Neural cell (in vitro differentiated cells): ENCODE measurements around the gene SLC6A6. TPM values are rescaled to one million over a fixed set of nuclear protein-coding genes. Genes with fewer than 3 reads are reported as not detected.

Experiments used
- H2AFZ ChIP-seq: fragments of 200-600, 300-800 bp; sonication (generic), shearing (Covaris generic); 2 replicates; pipeline ENCODE4 v1.6.0; 2014; ENCODE audit warnings: low read depth, mild to moderate bottlenecking, antibody characterized with exemption, low read length, moderate library complexity
- H3F3A ChIP-seq: fragments of 200-600 bp; shearing (Covaris generic); 2 replicates; pipeline ENCODE4 v1.6.1; 2016; ENCODE audit warnings: mild to moderate bottlenecking, moderate library complexity, mixed read lengths, antibody characterized with exemption, low read length; ENCODE audit not compliant: insufficient read depth, poor library complexity, severe bottlenecking
- H3K27ac ChIP-seq: fragments of 200-600, 300-800 bp; sonication (generic), shearing (Covaris generic); 2 replicates; pipeline ENCODE4 v1.5.1; 2014; ENCODE audit warnings: mild to moderate bottlenecking, low read length, moderate library complexity
- H3K27me3 ChIP-seq: fragments of 300-800, 200-600 bp; sonication (generic), shearing (Covaris generic); 2 replicates; pipeline ENCODE4 v1.6.0; 2014; ENCODE audit warnings: mild to moderate bottlenecking, low read depth, low read length, moderate library complexity; ENCODE audit not compliant: insufficient read depth
- H3K36me3 ChIP-seq: fragments of 300-800, 200-600 bp; sonication (generic), shearing (Covaris generic); 2 replicates; pipeline ENCODE4 v1.5.1; 2014; ENCODE audit warnings: mild to moderate bottlenecking, antibody characterized with exemption, low read length, moderate library complexity; ENCODE audit not compliant: insufficient read depth
- H3K4me2 ChIP-seq: fragments of 300-800, 200-600 bp; sonication (generic), shearing (Covaris generic); 2 replicates; pipeline ENCODE4 v1.6.0; 2014; ENCODE audit warnings: mild to moderate bottlenecking, low read length
- H3K4me3 ChIP-seq: fragments of 300-800, 200-600 bp; sonication (generic), shearing (Covaris generic); 2 replicates; pipeline ENCODE4 v1.5.1; 2014; ENCODE audit warnings: mild to moderate bottlenecking, low read length, moderate library complexity
- H3K79me2 ChIP-seq: fragments of 200-600 bp; shearing (Covaris generic); replicated peaks from 2 replicates; pipeline ENCODE4 v1.6.0; 2014; ENCODE audit warnings: mild to moderate bottlenecking, low read length, moderate library complexity; ENCODE audit not compliant: insufficient read depth
- H3K9ac ChIP-seq: fragments of 300-800, 200-600 bp; sonication (generic), shearing (Covaris generic); 2 replicates; pipeline ENCODE4 v1.6.1; 2016; ENCODE audit warnings: mild to moderate bottlenecking, low read length, mixed read lengths
- H3K9me2 ChIP-seq: fragments of 200-600 bp; shearing (Covaris generic); 2 replicates; pipeline ENCODE4 v1.6.1; 2016; ENCODE audit warnings: mild to moderate bottlenecking, low read length, mixed read lengths; ENCODE audit not compliant: insufficient read depth
- H3K9me3 ChIP-seq: fragments of 200-600, 300-800 bp; sonication (generic), shearing (Covaris generic); 2 replicates; pipeline ENCODE4 v1.6.1; 2016; ENCODE audit warnings: mild to moderate bottlenecking, mixed run types, low read length, moderate library complexity, mixed read lengths
- H4K20me1 ChIP-seq: fragments of 200-600 bp; shearing (Covaris generic); 2 replicates; pipeline ENCODE4 v1.6.1; 2016; ENCODE audit warnings: mild to moderate bottlenecking, mixed run types; ENCODE audit not compliant: insufficient read depth
- EP300 ChIP-seq: fragments of 450-650 bp; conservative IDR thresholded peaks from 2 replicates; pipeline ENCODE4 v1.6.1; 2014; ENCODE audit warnings: antibody characterized with exemption, mild to moderate bottlenecking, moderate library complexity; ENCODE audit not compliant: poor library complexity, severe bottlenecking
- EZH2 ChIP-seq: fragments of 200-600, 300-800 bp; shearing (Covaris generic), sonication (generic); IDR thresholded peaks from 2 replicates; pipeline ENCODE4 v1.6.1; 2014; ENCODE audit warnings: antibody characterized with exemption, low read length, borderline replicate concordance, mild to moderate bottlenecking; ENCODE audit not compliant: insufficient read depth, poor library complexity, severe bottlenecking
- MXI1 ChIP-seq: fragments of 450-650 bp; conservative IDR thresholded peaks from 2 replicates; pipeline ENCODE4 v1.6.1; 2014; ENCODE audit warnings: antibody characterized with exemption, mild to moderate bottlenecking; ENCODE audit not compliant: poor library complexity, severe bottlenecking
- POLR2AphosphoS5 ChIP-seq: IDR thresholded peaks from 2 replicates; pipeline ENCODE4 v1.6.1; 2012
- RAD21 ChIP-seq: fragments of 450-650 bp; conservative IDR thresholded peaks from 2 replicates; pipeline ENCODE4 v1.6.1; 2014; ENCODE audit warnings: antibody characterized with exemption, mild to moderate bottlenecking, moderate library complexity
- REST ChIP-seq: IDR thresholded peaks from 2 replicates; pipeline ENCODE4 v1.6.1; 2012; ENCODE audit warnings: borderline replicate concordance
- SMC3 ChIP-seq: fragments of 450-650 bp; conservative IDR thresholded peaks from 2 replicates; pipeline ENCODE4 v1.6.1; 2014; ENCODE audit warnings: antibody characterized with exemption, mild to moderate bottlenecking, moderate library complexity; ENCODE audit not compliant: poor library complexity
- TAF1 ChIP-seq: IDR thresholded peaks from 2 replicates; pipeline ENCODE4 v1.6.1; 2012; ENCODE audit warnings: low read depth
- polyA plus RNA-seq: library from polyadenylated mRNA; depleted of rRNA; stranded (reverse); fragments of >200 nt; gene quantifications from 2 replicates; pipeline ENCODE4 v1.2.3, GENCODE V29; 2014
- TF ChIP-seq, protein P1 (sequence below): fragments of 450-650 bp; IDR thresholded peaks from 2 replicates; pipeline ENCODE4 v1.5.1; 2014; ENCODE audit warnings: antibody characterized with exemption, mild to moderate bottlenecking, moderate library complexity; ENCODE audit not compliant: poor library complexity, severe bottlenecking

Gene SLC6A6
- polyA plus RNA-seq, 1 donor from 2014 or later = 15.9 TPM

DNA sequence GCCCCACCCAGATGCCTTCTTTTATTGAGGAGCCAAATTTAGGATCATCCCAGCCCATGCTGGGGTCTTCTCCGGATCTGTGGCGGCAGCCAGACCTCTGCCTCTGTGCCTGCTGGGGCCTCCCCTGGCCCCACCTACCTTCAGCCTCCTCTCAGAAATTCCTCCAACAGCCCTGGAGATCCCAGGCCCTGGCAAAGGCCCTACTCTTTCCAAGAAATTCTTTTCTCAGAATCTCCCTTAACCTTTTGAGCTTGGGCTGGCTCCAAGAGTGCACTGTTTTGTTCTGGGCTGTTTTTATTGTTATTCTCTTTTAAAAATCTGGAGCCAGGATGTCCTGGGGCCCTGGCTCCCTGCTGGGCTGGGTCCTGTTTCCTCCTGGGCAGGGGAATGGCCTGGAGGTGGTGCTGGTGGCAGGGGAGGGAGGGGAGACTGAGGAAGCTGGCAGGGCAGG lies 79.9 kb downstream of the SLC6A6 start:
- no peak for TF ChIP-seq POLR2AphosphoS5
- TF ChIP-seq RAD21 = no peak
- TF ChIP-seq EZH2 = no peak
- no peak for TF ChIP-seq REST
- no peak for TF ChIP-seq TAF1
- no peak for TF ChIP-seq SMC3
- no peak for TF ChIP-seq EP300
- no peak for TF ChIP-seq MXI1
- TF ChIP-seq, protein P1, sequence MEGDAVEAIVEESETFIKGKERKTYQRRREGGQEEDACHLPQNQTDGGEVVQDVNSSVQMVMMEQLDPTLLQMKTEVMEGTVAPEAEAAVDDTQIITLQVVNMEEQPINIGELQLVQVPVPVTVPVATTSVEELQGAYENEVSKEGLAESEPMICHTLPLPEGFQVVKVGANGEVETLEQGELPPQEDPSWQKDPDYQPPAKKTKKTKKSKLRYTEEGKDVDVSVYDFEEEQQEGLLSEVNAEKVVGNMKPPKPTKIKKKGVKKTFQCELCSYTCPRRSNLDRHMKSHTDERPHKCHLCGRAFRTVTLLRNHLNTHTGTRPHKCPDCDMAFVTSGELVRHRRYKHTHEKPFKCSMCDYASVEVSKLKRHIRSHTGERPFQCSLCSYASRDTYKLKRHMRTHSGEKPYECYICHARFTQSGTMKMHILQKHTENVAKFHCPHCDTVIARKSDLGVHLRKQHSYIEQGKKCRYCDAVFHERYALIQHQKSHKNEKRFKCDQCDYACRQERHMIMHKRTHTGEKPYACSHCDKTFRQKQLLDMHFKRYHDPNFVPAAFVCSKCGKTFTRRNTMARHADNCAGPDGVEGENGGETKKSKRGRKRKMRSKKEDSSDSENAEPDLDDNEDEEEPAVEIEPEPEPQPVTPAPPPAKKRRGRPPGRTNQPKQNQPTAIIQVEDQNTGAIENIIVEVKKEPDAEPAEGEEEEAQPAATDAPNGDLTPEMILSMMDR = no peak

GRCh38 chr3:14483286-14483685 lies 80.9 kb downstream of the SLC6A6 start:
- Histone ChIP-seq H3K9ac (no peak overlapping the region), H2AFZ (no peak overlapping the region), H4K20me1 (no peaks in the 10 kb centered on the region), H3K9me2 (no peaks in the 10 kb centered on the region), H3K36me3 (no peaks in the 10 kb centered on the region), H3F3A (no peaks in the 10 kb centered on the region), H3K4me3 (no peak overlapping the region), H3K9me3 (no peaks in the 10 kb centered on the region), H3K79me2 (no peaks in the 10 kb centered on the region), H3K4me2 (no peak overlapping the region), H3K27ac (no peak overlapping the region), H3K27me3 (no peaks in the 10 kb centered on the region)
- TF ChIP-seq MXI1 (no peak), EP300 (no peak), TAF1 (no peak), POLR2AphosphoS5 (no peak), EZH2 (no peak), SMC3 (no peak), RAD21 (no peak), REST (no peak)
- TF ChIP-seq, protein P1 = no peak

More for the DNA sequence above, 79.9 kb downstream of the SLC6A6 start:
- no peaks in the 10 kb centered on the region for H3K27me3 ChIP-seq
- no peaks in the 10 kb centered on the region for H3K9me3 ChIP-seq
- H3K4me3 ChIP-seq = no peak overlapping the region
- H2AFZ ChIP-seq = no peak overlapping the region
- no peak overlapping the region for H3K9ac ChIP-seq
- H3F3A ChIP-seq = no peaks in the 10 kb centered on the region
- no peaks in the 10 kb centered on the region for H3K9me2 ChIP-seq
- no peaks in the 10 kb centered on the region for H4K20me1 ChIP-seq
- H3K27ac ChIP-seq = no peak overlapping the region
- H3K4me2 ChIP-seq = no peak overlapping the region
- H3K79me2 ChIP-seq = no peaks in the 10 kb centered on the region
- peaks cover 4% of the 10 kb centered on the region for H3K36me3 ChIP-seq
